Osteocyte (in vitro differentiated cells): ENCODE data around the gene LAPTM5. TPM values are rescaled to one million over a fixed set of nuclear protein-coding genes. Genes with fewer than 3 reads are reported as not detected.

Experiments used
- DNase-seq: peaks from one replicate; pipeline ENCODE4 v3.0.0; 2021; ENCODE audit warnings: mixed read lengths; ENCODE audit not compliant: unreplicated experiment; ENCODE audit errors: extremely low spot score
- H3K27ac Mint-ChIP-seq: one replicate; pipeline ENCODE4 v1.8.0; 2021; ENCODE audit warnings: mild to moderate bottlenecking, mixed read lengths; ENCODE audit not compliant: unreplicated experiment
- H3K27me3 Mint-ChIP-seq: one replicate; pipeline ENCODE4 v1.8.0; 2021; ENCODE audit warnings: mixed read lengths; ENCODE audit not compliant: unreplicated experiment
- H3K36me3 Mint-ChIP-seq: one replicate; pipeline ENCODE4 v1.8.0; 2021; ENCODE audit warnings: mixed read lengths; ENCODE audit not compliant: unreplicated experiment
- H3K4me1 Mint-ChIP-seq: one replicate; pipeline ENCODE4 v1.8.0; 2021; ENCODE audit warnings: mixed read lengths; ENCODE audit not compliant: unreplicated experiment
- H3K4me3 Mint-ChIP-seq: one replicate; pipeline ENCODE4 v1.8.0; 2021; ENCODE audit warnings: mild to moderate bottlenecking, moderate library complexity, mixed read lengths; ENCODE audit not compliant: unreplicated experiment
- H3K9me3 Mint-ChIP-seq: one replicate; pipeline ENCODE4 v1.8.0; 2021; ENCODE audit warnings: mixed read lengths; ENCODE audit not compliant: unreplicated experiment
- total RNA-seq: library from RNA; stranded (reverse); gene quantifications from 2 replicates; pipeline ENCODE4 v1.2.1, GENCODE V29; 2021
- TF ChIP-seq, protein P1 (sequence below): fragments of 200-600 bp; sonication (generic); IDR thresholded peaks from 2 replicates; pipeline ENCODE4 v1.5.0; 2021; ENCODE audit warnings: antibody characterized with exemption, mild to moderate bottlenecking, moderate library complexity

The LAPTM5 gene
- total RNA-seq, 1 donor from 2014 or later: not detected

DNA sequence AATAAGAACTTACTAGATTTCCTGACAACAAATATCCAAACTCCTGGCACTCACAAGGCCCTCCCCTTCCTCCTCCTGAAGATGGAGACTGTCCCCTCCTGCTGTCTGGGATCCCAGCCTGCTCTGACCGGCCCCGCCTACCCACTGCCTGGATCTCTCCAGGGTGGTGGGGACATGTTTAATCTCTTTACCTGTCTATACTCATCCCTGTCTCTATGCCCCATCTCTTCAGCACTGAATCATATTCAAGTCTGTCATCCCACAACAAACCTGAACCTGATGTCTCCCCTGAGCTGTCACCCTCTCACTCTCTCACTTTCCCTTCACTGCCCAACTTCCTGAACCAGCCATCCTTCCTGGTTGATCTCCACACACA lies 56.3 kb downstream of the LAPTM5 start:
- TF ChIP-seq, protein P1, sequence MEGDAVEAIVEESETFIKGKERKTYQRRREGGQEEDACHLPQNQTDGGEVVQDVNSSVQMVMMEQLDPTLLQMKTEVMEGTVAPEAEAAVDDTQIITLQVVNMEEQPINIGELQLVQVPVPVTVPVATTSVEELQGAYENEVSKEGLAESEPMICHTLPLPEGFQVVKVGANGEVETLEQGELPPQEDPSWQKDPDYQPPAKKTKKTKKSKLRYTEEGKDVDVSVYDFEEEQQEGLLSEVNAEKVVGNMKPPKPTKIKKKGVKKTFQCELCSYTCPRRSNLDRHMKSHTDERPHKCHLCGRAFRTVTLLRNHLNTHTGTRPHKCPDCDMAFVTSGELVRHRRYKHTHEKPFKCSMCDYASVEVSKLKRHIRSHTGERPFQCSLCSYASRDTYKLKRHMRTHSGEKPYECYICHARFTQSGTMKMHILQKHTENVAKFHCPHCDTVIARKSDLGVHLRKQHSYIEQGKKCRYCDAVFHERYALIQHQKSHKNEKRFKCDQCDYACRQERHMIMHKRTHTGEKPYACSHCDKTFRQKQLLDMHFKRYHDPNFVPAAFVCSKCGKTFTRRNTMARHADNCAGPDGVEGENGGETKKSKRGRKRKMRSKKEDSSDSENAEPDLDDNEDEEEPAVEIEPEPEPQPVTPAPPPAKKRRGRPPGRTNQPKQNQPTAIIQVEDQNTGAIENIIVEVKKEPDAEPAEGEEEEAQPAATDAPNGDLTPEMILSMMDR: no peak
- Mint-ChIP-seq H3K36me3 (no peaks in the 10 kb centered on the region), H3K27me3 (peaks cover 16% of the 10 kb centered on the region), H3K27ac (no peak overlapping the region), H3K4me1 (no peaks in the 10 kb centered on the region), H3K9me3 (no peaks in the 10 kb centered on the region), H3K4me3 (no peak overlapping the region)
- DNase-seq: no peak

DNA sequence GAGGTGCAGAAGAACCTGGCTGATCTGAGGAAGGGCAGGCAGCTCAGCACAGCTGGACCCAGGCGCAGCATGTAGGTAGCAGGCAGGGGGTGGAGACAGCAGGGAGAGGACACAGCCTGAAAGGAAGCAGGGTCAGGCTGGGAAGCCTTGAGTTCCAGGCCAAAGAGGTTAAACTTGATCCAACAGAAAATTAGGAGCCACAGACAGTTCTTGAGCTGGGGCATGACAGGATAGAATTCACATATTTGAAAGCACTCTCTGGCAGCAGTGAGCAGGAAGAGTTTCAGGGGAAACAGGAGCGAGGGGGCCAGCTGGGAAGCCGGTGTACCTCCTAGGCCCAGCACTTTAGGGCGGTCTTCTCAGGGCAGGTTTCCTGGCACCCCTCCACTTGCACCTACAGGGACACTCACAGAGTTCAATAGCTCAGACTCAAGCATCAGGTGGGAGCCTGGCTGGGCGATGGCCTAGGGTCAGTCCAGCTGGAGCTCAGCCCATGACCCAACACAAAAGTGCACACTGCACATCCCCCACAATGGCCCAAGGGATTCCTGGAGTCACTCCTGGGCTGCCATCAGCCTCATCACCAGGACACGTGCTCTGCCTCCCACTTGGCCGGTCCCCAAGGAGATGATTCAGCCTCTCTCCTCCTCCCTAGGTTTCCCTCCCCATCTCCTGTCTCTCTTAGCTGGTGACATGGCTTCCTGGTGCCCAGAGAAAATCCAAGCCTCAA lies 56.9 kb downstream of the LAPTM5 start:
- Mint-ChIP-seq H3K4me3 (no peak overlapping the region), H3K36me3 (no peaks in the 10 kb centered on the region), H3K27me3 (peaks cover 17% of the 10 kb centered on the region), H3K27ac (no peak overlapping the region), H3K4me1 (no peaks in the 10 kb centered on the region), H3K9me3 (no peaks in the 10 kb centered on the region)
- TF ChIP-seq, protein P1: no peak
- no peak for DNase-seq

DNA sequence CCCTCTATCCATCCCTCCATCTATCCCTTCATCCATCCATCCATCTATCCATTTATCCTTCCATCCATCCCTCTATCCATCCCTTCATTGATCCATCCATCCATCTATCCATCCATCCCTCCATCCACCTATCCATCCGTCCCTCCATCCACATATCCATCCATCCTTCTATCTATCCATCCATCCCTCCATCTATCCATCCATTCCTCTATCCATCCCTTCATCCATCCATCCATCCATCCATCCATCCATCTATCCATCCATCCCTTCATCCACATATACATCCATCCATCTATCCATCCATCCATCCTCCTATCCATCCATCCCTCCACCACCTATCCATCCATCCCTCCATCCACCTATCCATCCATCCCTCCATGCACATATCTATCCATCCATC lies 57.8 kb downstream of the LAPTM5 start:
- no peaks in the 10 kb centered on the region for H3K9me3 Mint-ChIP-seq

DNA sequence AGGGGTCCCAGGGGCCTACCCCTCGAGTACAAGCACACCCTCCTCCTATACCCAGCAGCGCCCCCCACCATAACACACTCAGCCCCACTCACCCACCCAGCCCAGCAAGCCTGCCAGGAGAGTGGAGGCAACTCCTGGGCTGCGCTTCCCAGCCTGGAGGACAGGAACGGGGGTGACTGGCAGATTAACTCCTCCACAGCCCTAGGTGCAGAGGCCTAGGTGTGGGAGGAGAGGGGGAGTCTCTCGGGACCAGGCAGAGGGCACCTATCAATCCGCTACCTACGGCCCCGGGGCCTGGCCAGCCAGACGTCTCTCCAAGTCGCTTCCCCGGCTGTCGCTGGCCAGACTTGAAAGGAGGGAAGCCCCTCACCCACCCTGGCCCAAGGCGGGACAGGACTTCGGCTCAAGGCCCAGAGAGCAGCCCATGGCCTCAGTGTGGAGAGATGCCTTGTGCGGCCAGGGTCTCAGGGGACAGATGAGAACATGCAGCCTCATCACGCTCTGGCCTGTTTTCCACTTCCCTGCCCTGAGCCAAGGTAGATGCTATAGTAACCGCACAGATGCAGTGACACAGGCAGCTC lies 59.1 kb downstream of the LAPTM5 start:
- Mint-ChIP-seq H3K36me3 (no peaks in the 10 kb centered on the region), H3K27ac (no peak overlapping the region), H3K4me1 (no peaks in the 10 kb centered on the region), H3K4me3 (no peak overlapping the region), H3K27me3 (peaks cover 23% of the 10 kb centered on the region), H3K9me3 (no peaks in the 10 kb centered on the region)
- no peak for DNase-seq
- TF ChIP-seq, protein P1: no peak

More for the DNA sequence above, 57.8 kb downstream of the LAPTM5 start:
- TF ChIP-seq, protein P1: no peak
- Mint-ChIP-seq H3K4me1 (no peaks in the 10 kb centered on the region), H3K36me3 (no peaks in the 10 kb centered on the region), H3K27me3 (peaks cover 17% of the 10 kb centered on the region), H3K4me3 (no peak overlapping the region), H3K27ac (no peak overlapping the region)
- DNase-seq: no peak

DNA sequence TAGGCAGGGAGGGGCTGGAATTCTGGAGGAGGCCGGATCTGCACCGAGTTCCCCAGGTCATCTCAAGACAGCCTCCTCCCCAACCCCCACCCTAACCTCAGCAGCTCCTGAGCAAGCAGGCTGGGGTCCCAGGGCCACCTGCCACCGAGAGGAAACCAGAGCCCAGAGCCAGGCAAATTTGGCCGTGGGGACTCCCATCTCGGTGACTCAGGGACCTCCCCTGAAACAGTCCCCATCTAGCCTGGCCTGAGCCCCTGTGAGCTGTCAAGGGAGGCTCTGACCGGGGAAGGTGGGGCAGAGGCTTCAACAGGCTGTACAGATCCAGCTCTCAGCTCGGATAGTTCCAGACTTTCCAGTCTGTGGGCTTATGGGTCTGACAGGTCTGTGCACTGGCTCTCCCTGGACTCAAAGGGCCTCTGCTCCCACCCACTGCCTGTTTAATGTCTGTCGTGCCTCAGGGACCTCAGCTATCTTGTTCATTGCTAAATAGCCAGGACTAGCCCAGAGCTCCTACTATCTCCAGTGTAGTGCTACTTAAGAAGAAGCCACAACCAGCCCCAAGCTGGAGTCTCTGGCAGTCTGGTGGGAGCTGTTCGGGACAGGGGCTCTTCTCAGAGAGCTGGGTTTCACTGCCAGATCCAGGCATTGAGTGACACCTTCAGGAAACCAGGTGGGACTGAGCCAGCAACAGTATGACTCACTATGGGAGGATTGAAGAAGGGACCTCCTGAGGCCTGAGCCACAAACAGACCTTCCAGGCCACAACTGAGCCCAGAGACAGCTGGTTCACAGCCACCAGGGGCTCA lies 59.8 kb downstream of the LAPTM5 start:
- no peak for DNase-seq
- Mint-ChIP-seq H3K36me3 (no peaks in the 10 kb centered on the region), H3K27me3 (peaks cover 23% of the 10 kb centered on the region), H3K4me3 (no peak overlapping the region), H3K27ac (no peak overlapping the region), H3K9me3 (no peaks in the 10 kb centered on the region), H3K4me1 (no peaks in the 10 kb centered on the region)
- TF ChIP-seq, protein P1: no peak
